Peyer's patch (tissue), 4 donors: ENCODE results near the gene HCFC2.

Source experiments
- POLR2A ChIP-seq, 2 donors: fragments of 450-650 bp; IDR thresholded peaks; one replicate each; pipeline ENCODE4 v1.5.1; 2017; ENCODE audit warnings: antibody characterized with exemption in 2 of 2, mild to moderate bottlenecking in 2 of 2, moderate library complexity in 2 of 2
- TF ChIP-seq, protein P1 (sequence below), 6 experiments: fragments of 450-650 bp in 4 of 6; fragments of 200-600 bp in 2 of 6; sonication (generic) in 1 of 6; IDR thresholded peaks; one replicate each; pipeline ENCODE4 v1.5.1; 2017 to 2019; ENCODE audit warnings: antibody characterized with exemption in 6 of 6, mild to moderate bottlenecking in 3 of 6, moderate library complexity in 1 of 6

DNA sequence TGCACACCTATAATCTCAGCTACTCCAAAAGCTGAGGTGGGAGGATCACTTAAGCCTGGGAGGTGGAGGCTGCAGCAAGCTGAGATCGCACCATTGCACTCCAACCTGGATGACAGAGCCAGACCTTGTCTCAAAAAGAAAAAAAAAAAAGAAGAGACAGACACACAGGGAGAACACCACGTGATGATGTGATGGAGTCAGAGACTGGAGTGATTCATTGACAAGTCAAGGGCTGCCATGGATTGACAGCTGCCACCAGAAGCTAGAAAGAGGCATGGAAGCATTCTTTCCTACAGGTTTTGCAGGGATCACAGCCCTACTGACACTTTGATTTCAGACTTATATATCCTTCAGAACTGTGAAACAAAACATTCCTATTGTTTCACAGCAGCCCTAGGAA lies 3.5 kb upstream of the HCFC2 start:
- TF ChIP-seq, protein P1, sequence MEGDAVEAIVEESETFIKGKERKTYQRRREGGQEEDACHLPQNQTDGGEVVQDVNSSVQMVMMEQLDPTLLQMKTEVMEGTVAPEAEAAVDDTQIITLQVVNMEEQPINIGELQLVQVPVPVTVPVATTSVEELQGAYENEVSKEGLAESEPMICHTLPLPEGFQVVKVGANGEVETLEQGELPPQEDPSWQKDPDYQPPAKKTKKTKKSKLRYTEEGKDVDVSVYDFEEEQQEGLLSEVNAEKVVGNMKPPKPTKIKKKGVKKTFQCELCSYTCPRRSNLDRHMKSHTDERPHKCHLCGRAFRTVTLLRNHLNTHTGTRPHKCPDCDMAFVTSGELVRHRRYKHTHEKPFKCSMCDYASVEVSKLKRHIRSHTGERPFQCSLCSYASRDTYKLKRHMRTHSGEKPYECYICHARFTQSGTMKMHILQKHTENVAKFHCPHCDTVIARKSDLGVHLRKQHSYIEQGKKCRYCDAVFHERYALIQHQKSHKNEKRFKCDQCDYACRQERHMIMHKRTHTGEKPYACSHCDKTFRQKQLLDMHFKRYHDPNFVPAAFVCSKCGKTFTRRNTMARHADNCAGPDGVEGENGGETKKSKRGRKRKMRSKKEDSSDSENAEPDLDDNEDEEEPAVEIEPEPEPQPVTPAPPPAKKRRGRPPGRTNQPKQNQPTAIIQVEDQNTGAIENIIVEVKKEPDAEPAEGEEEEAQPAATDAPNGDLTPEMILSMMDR (IDR thresholded peaks at IDR 0.05), result no peak
- TF ChIP-seq POLR2A (IDR thresholded peaks at IDR 0.05), result no peak
